WTC11 (cell line): Measurements from ENCODE around the gene CRYBA4. TPM values are rescaled to one million over a fixed set of nuclear protein-coding genes. Genes with fewer than 3 reads are reported as not detected.
A peak's percentile ranks its signal among the peaks of the same experiment; 100 is the strongest.

ENCODE experiments used
- ATAC-seq: fragments of 200-7000 bp; cut with Tn5 transposase; 2 replicates; pipeline ENCODE4 v1.10.0; 2021; ENCODE audit warnings: mild to moderate bottlenecking, moderate library complexity
- CTCF ChIA-PET: fragments of 300-600 bp; sonication (Branson Sonifier 250); formaldehyde crosslinking; loops from one replicate; lab custom pipeline; 2021; ENCODE audit warnings: antibody characterized with exemption; lab: Charles Lee
- POLR2A ChIA-PET: fragments of 350-600 bp; sonication (Branson Sonifier 250); formaldehyde crosslinking; loops from one replicate; lab custom pipeline; 2021; ENCODE audit warnings: antibody characterized with exemption; lab: Charles Lee
- DNase-seq: peaks from one replicate; pipeline ENCODE4 v3.0.0; 2021; ENCODE audit warnings: low spot score
- H3K27ac Mint-ChIP-seq: 2 replicates; pipeline ENCODE4 v1.8.0; 2021; ENCODE audit warnings: mixed read lengths
- H3K27me3 Mint-ChIP-seq: 2 replicates; pipeline ENCODE4 v1.8.0; 2021; ENCODE audit warnings: low read depth, mild to moderate bottlenecking, moderate library complexity, mixed read lengths
- H3K36me3 Mint-ChIP-seq: 2 replicates; pipeline ENCODE4 v1.8.0; 2021; ENCODE audit warnings: mixed read lengths
- H3K4me1 Mint-ChIP-seq: 2 replicates; pipeline ENCODE4 v1.8.0; 2022; ENCODE audit warnings: mixed read lengths
- H3K4me3 Mint-ChIP-seq: 2 replicates; pipeline ENCODE4 v1.8.0; 2021; ENCODE audit warnings: mild to moderate bottlenecking, moderate library complexity, mixed read lengths
- H3K9me3 Mint-ChIP-seq: 2 replicates; pipeline ENCODE4 v1.8.0; 2021; ENCODE audit warnings: mixed read lengths
- GABPB1 ChIP-seq: sonication (generic); formaldehyde crosslinking; IDR thresholded peaks from 2 replicates; pipeline ENCODE4 v1.8.1; 2023; ENCODE audit warnings: mild to moderate bottlenecking, missing genetic modification reagents
- GTF2I ChIP-seq: fragments of 250-450 bp; sonication (Bioruptor Pico); conservative IDR thresholded peaks from 2 replicates; pipeline ENCODE4 v1.4.0; 2021; ENCODE audit warnings: mild to moderate bottlenecking
- RORB ChIP-seq: fragments of 250-450 bp; sonication (Bioruptor Pico); IDR thresholded peaks from 2 replicates; pipeline ENCODE4 v1.9.0; 2021; ENCODE audit warnings: mild to moderate bottlenecking
- total RNA-seq: library from RNA; stranded (reverse); gene quantifications from 3 replicates; pipeline ENCODE4 v1.2.3, GENCODE V29; 2021
- TF ChIP-seq, protein P1 (sequence below): sonication (generic); formaldehyde crosslinking; IDR thresholded peaks from 2 replicates; pipeline ENCODE4 v1.8.0; 2022; ENCODE audit warnings: mild to moderate bottlenecking, missing genetic modification reagents
- TF ChIP-seq, protein P2 (sequence below): sonication (generic); formaldehyde crosslinking; IDR thresholded peaks from 2 replicates; pipeline ENCODE4 v1.8.1; 2022; ENCODE audit warnings: low read depth, missing genetic modification reagents, borderline replicate concordance
- TF ChIP-seq, protein P3 (sequence below): sonication (generic); formaldehyde crosslinking; IDR thresholded peaks from 2 replicates; pipeline ENCODE4 v1.8.0; 2023; ENCODE audit warnings: missing genetic modification reagents, mild to moderate bottlenecking, borderline replicate concordance
- TF ChIP-seq, protein P4 (sequence below): sonication (generic); formaldehyde crosslinking; IDR thresholded peaks from 2 replicates; pipeline ENCODE4 v1.8.1; 2023; ENCODE audit warnings: mild to moderate bottlenecking, missing genetic modification reagents, borderline replicate concordance

Gene CRYBA4
- total RNA-seq, 1 experiment from 2014 or later: 0.81 TPM

DNA sequence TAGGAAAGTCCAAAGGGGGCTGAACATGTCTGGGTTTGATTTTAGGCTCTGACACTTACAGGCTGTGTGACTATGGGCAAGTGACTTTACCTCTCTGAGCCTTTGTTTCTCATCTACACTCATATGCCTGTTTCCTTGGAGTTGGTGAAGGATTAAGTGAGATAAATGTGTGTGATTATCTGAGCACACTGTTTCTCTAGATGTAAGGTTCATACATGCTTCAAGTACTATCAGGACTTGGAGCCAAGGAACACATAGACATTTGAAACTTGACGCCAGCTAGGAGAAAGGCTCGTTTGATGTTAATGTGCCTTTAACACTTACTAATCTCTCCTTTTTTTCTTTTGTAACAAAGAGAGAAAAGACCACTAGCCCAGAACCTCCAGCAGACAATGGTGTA is 13.6 kb upstream of the CRYBA4 start:
- POLR2A ChIA-PET: interaction anchor here (0.9 to 1.2 kb wide), 2 partner anchors 9 to 19 kb away, joined by 3 read pairs; no protein-coding TSS in a partner anchor
- DNase-seq (no peak), ATAC-seq (no peak)
- Mint-ChIP-seq H3K27ac (no peak overlapping the region), H3K36me3 (no peaks in the 10 kb centered on the region), H3K27me3 (peaks cover 40% of the 10 kb centered on the region), H3K4me1 (peaks cover 39% of the 10 kb centered on the region), H3K9me3 (no peaks in the 10 kb centered on the region), H3K4me3 (no peak overlapping the region)
- CTCF ChIA-PET: interaction anchor here (0.6 kb wide), 1 partner anchor 14 kb away, joined by 3 read pairs; no protein-coding TSS in a partner anchor
- TF ChIP-seq, protein P1, sequence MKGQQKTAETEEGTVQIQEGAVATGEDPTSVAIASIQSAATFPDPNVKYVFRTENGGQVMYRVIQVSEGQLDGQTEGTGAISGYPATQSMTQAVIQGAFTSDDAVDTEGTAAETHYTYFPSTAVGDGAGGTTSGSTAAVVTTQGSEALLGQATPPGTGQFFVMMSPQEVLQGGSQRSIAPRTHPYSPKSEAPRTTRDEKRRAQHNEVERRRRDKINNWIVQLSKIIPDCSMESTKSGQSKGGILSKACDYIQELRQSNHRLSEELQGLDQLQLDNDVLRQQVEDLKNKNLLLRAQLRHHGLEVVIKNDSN (CRISPR knock-in tag): no peak
- TF ChIP-seq, protein P2, sequence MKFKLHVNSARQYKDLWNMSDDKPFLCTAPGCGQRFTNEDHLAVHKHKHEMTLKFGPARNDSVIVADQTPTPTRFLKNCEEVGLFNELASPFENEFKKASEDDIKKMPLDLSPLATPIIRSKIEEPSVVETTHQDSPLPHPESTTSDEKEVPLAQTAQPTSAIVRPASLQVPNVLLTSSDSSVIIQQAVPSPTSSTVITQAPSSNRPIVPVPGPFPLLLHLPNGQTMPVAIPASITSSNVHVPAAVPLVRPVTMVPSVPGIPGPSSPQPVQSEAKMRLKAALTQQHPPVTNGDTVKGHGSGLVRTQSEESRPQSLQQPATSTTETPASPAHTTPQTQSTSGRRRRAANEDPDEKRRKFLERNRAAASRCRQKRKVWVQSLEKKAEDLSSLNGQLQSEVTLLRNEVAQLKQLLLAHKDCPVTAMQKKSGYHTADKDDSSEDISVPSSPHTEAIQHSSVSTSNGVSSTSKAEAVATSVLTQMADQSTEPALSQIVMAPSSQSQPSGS (CRISPR knock-in tag): no peak
- TF ChIP-seq GABPB1 (no peak), GTF2I (CRISPR knock-in tag) (peak; percentile 94)
- TF ChIP-seq, protein P3, sequence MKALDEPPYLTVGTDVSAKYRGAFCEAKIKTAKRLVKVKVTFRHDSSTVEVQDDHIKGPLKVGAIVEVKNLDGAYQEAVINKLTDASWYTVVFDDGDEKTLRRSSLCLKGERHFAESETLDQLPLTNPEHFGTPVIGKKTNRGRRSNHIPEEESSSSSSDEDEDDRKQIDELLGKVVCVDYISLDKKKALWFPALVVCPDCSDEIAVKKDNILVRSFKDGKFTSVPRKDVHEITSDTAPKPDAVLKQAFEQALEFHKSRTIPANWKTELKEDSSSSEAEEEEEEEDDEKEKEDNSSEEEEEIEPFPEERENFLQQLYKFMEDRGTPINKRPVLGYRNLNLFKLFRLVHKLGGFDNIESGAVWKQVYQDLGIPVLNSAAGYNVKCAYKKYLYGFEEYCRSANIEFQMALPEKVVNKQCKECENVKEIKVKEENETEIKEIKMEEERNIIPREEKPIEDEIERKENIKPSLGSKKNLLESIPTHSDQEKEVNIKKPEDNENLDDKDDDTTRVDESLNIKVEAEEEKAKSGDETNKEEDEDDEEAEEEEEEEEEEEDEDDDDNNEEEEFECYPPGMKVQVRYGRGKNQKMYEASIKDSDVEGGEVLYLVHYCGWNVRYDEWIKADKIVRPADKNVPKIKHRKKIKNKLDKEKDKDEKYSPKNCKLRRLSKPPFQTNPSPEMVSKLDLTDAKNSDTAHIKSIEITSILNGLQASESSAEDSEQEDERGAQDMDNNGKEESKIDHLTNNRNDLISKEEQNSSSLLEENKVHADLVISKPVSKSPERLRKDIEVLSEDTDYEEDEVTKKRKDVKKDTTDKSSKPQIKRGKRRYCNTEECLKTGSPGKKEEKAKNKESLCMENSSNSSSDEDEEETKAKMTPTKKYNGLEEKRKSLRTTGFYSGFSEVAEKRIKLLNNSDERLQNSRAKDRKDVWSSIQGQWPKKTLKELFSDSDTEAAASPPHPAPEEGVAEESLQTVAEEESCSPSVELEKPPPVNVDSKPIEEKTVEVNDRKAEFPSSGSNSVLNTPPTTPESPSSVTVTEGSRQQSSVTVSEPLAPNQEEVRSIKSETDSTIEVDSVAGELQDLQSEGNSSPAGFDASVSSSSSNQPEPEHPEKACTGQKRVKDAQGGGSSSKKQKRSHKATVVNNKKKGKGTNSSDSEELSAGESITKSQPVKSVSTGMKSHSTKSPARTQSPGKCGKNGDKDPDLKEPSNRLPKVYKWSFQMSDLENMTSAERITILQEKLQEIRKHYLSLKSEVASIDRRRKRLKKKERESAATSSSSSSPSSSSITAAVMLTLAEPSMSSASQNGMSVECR (CRISPR knock-in tag): no peak

DNA sequence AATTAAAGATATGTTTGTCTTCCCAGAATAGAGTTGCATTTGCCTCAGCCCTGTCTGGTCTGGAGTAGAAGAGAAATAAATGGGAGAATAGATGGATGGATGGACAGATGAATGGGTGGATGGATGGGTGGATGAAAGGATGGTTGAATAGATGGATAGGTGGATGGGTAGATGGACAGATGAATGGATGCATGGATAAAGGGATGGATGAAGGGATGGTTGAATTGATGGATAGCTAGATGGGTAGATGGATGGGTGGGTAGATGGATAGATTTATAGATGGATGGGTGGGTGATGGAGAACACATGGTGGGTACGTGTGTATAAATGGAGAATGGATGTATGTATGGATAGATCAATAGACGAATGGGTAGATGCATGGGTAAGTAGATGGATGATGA is 12.5 kb upstream of the CRYBA4 start:
- no peak for TF ChIP-seq RORB
- TF ChIP-seq, protein P4, sequence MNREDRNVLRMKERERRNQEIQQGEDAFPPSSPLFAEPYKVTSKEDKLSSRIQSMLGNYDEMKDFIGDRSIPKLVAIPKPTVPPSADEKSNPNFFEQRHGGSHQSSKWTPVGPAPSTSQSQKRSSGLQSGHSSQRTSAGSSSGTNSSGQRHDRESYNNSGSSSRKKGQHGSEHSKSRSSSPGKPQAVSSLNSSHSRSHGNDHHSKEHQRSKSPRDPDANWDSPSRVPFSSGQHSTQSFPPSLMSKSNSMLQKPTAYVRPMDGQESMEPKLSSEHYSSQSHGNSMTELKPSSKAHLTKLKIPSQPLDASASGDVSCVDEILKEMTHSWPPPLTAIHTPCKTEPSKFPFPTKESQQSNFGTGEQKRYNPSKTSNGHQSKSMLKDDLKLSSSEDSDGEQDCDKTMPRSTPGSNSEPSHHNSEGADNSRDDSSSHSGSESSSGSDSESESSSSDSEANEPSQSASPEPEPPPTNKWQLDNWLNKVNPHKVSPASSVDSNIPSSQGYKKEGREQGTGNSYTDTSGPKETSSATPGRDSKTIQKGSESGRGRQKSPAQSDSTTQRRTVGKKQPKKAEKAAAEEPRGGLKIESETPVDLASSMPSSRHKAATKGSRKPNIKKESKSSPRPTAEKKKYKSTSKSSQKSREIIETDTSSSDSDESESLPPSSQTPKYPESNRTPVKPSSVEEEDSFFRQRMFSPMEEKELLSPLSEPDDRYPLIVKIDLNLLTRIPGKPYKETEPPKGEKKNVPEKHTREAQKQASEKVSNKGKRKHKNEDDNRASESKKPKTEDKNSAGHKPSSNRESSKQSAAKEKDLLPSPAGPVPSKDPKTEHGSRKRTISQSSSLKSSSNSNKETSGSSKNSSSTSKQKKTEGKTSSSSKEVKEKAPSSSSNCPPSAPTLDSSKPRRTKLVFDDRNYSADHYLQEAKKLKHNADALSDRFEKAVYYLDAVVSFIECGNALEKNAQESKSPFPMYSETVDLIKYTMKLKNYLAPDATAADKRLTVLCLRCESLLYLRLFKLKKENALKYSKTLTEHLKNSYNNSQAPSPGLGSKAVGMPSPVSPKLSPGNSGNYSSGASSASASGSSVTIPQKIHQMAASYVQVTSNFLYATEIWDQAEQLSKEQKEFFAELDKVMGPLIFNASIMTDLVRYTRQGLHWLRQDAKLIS: no peak
- TF ChIP-seq, protein P2 (CRISPR knock-in tag): no peak
- ATAC-seq (no peak), DNase-seq (no peak)
- ChIA-PET CTCF (no interaction called here), POLR2A (no interaction called here)
- Mint-ChIP-seq H3K36me3 (no peaks in the 10 kb centered on the region), H3K4me3 (no peak overlapping the region), H3K4me1 (peaks cover 49% of the 10 kb centered on the region), H3K27me3 (peaks cover 51% of the 10 kb centered on the region), H3K27ac (no peak overlapping the region), H3K9me3 (no peaks in the 10 kb centered on the region)
